UCSD-AML1 (cell line): ENCODE data around the gene IL13RA2.

ENCODE experiments used
- DNase-seq: peaks from one replicate; lab custom pipeline; 2025; ENCODE audit not compliant: unreplicated experiment; lab: John Stamatoyannopoulos, UW

Gene IL13RA2, protein sequence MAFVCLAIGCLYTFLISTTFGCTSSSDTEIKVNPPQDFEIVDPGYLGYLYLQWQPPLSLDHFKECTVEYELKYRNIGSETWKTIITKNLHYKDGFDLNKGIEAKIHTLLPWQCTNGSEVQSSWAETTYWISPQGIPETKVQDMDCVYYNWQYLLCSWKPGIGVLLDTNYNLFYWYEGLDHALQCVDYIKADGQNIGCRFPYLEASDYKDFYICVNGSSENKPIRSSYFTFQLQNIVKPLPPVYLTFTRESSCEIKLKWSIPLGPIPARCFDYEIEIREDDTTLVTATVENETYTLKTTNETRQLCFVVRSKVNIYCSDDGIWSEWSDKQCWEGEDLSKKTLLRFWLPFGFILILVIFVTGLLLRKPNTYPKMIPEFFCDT

DNA sequence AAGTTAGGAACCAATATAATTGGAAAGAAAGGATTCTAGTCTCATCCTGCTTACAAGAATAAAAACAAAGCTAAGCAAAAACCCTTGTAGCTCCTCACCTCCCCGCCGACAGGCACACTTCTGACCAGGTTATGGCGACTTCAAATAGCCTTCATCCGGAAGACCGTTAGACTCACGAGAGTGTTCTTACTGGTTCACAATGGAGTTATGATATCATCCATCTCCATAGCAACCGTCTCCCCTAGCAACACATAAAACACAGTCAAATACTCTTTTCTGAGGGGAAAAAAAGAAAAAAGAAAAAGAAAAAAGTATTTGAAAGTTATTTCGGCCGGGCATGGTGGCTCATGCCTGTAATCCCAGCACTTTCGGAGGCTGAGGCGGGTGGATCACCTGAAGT lies at the start of gene IL13RA2:
IL13RA2 (minus strand) TSS at position 162 of the 400 bp plus-strand sequence. CDS start 347 bp downstream, outside the sequence.
- DNase-seq = no peak

DNA sequence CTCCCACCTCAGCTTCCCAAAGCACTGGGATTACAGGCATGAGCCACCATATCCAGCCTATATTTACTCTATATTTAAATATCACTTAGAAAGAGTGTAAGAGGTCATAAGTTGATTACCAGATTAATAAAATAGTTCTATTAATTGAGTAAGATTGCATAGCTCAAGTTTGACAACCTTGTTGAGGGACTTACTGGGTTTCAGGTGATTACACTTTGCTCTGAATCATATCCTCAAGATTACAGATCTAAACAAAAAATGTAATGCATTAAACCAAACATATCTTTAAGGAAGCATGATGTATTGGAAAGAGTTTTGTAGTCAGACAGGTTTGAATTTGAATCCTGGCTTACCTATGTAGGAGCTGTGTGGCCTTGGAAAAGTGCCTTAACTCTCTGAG lies 47.9 kb upstream of the IL13RA2 start:
- no peak for DNase-seq

DNA sequence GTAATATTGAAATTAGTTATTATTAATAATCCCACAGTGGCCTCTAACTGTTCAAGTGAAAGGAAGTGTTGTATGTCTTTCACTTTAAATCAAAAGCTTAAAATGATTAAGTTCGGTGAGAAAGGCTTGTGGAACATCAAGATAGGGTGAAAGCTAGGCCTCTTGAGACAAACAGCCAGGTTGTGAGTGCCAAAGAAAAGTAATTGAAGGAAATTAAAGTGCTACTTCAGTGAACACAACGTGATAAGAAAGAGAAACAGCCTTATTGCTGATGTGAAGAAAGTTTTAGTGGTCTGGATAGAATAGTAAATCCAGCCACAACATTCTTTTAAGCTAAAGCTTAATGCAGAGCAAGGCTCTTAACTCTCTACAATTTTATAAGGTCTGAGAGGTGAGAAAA lies 42.6 kb upstream of the IL13RA2 start:
- DNase-seq = no peak

DNA sequence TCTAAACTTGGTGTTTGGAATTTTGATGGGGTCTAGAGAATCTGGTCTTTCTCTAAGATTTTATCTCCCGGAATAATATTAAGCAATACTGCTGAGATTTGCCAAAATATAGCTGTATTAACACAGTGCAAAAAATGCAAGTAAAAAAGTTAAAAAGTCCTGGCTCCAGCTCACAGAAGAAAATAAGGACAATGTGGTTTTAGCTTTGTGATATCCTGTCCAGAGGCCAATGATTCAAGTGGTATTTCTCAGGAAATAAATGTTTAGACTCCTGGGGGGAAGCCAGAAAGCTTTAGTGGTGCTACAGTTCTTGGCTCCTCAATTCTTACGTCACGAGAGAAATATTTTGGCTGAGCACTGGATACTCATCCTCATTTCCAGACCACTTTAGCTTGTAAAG lies 40.9 kb upstream of the IL13RA2 start:
- no peak for DNase-seq

DNA sequence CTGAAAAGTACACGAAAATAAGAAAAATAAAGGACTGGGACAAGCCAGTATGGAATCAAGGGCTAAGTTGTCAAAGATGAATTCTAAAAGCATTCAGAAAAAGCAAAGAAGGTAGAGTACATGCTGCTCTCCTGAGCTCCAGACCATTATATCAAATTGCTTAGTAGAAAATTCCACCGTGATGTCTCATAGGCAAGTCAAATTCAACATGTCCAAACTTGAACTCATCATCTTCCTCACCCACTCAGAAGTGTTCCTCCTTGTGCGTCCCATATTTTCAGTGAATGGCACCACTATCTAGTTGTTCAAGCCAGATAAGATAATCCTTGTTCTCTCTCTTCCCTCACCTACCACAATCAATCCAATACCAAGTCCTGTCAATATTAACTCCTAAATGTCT lies 37.5 kb upstream of the IL13RA2 start:
- no peak for DNase-seq

DNA sequence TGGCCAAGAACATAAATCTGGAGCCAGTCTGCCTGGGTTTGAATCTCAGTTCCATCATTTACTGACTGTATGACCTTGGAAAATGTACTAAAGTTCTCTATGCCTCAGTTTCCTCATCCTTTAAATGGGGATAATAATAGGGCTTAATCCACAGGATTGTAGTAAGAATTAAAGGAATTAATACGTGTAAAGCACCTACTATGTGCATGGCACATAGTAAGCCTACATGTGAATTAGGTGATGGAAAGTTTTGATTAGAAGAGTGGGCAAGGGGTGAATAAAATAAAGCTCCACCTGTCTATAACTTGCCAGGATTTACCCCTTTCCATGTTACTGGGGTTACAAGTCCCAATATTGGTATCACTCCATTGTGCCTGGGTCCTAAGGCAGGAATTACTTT lies 35.8 kb upstream of the IL13RA2 start:
- DNase-seq = no peak

DNA sequence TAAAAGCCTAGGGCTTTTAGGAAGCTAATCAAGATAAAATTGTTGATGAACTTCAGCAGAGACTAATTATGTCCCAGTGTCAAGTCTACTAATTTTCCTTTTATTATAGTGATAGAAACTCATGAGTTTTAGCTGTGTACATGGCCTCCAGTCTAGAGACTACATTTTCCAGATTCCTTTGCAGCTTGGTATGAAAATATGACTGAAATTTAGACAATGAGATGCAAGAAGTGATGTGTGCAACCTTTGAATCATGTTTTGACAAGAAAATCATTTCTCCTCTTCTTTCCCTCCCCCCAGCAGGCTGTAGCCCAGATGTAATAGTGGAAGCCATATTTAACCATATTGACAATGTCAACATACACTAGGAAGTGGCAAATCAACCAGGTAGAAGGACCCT lies 30.3 kb upstream of the IL13RA2 start:
- DNase-seq = no peak

DNA sequence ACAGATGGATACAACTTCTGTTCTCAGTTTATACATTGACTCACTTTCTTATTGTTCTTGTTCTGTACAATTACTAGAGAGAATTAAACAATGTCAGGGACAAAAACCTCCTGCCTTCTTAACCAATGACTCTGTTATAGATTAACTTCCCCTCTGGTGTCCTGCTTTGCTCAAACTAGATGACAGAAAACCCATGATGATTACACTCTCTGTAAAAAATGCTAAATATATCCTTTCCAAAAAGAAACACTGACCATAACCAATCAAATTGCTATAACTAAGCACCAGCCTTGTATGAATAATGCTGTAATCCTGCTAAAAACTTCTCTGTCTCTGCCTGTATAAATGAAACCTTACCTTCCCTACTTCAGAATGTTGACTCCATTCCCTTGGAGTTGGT lies 29.8 kb upstream of the IL13RA2 start:
- DNase-seq = no peak

DNA sequence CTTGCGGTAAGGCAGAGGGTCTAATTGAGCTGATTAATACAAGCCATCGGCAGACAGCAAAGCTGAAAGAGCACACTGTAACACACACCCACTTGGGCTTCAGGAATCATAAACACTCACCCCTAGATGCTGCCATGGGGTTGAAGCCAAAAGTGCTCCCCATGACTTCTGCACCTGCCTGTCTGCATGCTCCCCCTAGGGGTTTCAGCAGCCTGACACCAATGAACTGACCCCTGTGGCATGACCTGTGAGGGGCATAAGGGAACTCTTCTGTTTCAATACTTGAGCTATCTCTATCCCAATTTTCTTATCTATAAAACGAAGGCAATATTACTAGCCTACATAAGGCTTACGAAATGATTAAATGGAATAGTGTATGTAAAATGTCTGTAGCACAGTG lies 23.0 kb upstream of the IL13RA2 start:
- DNase-seq = no peak

DNA sequence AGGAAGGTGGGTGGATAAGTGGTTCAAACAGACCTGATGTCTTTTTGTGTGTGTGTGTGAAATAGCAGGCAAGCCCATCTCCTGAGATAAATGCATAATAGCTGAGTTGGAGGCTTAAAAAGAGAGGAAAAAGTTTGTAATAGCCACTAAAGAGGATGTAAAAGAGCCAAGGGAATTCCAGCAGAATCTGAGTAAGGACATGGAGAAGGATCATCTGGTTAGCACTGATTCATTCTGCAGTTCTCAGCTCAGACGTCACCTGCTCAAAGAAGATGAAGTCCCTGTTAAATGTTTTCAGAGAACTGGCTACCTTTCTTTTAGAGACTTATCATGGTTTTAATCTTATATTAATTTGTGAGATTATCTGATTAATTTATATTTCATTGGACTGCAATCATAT lies 21.0 kb upstream of the IL13RA2 start:
- no peak for DNase-seq

DNA sequence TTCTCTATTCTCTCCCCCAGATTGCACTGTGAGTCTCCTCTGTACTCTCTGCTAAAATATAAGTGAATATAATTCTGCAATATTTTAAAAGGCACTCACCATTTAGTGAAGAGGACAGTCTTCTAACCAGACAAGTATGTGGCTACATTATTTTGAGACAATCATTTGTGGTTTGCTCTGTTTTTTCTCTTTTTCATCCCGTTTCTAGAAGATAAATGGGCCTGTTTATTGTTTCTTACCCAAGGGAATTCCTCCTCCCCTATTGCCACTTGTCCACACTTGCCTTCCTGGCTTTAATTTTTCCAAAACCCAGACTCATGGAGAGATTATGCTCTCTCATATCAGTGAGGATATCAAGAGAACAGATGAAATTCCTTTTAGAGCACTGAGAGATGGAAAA lies 18.6 kb upstream of the IL13RA2 start:
- DNase-seq = no peak

DNA sequence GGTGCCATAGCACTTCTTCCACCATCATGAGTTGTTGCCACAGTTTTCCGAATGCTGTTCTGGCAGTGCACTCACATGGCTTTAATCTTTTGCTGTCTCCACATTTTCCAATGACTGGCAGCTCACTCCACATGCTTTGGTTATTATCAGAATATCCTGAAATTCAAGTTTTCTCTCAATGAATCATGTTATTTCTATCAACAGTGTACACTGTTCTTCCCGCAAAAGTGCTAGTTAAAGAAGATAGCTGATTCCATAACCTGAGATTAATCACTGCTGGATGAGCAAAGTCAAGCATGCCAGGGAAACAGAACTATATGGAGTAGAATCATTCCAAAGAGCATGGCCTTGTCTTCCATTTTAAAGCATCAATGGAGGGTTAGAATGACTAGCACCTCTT lies 14.6 kb upstream of the IL13RA2 start:
- DNase-seq = no peak

DNA sequence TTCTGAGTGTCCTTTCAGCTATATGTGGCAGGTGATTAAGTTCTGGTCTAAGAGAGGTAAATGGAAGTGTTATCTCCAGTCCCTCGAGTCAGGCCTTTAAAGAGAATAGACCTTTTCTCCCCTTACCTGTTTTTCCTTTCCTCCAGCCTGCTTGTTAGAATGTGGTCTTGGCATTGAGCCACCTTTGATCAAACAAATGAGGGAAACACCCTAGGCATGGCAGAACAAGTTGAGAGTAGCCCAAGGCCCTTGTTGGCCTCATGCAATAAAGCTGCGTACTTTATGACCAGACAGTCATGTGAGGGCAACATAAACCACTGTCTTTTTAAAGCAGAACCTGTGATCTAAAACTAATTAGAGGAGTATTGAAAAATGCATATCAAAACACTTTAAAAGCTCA lies 13.2 kb upstream of the IL13RA2 start:
- DNase-seq = no peak

DNA sequence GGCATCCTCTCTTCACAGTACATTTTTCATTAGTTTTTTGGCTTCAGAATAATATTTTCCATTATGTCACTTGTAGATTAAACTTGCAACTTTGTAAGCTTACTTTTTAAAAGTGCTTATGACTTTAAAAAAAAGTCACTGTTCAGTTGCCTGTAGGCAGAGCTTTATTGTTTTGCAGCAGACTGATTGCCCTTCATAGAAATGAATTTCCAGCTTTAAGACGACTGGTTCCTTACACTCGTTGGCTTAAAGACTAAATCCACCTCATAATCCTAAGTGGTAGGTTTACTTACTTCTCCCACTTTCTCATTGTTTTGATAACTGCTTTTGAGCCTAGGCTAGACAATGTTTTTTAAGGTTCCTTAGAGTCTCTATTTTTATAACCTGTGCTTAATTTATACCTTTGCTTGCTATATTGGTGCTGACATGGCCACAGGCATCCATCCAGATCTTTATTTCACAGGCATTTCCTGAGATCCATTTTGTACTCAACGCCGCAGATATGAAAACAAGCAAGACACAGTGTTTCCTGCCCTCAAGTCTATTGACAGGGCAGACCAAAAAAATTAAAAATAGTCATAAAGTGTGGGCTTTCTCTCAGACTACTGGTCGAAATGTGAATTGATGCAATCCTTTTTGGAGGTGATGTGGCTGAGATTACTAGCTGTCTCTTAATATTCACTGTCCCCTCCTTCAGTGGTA lies 12.6 kb upstream of the IL13RA2 start:
- DNase-seq = no peak

DNA sequence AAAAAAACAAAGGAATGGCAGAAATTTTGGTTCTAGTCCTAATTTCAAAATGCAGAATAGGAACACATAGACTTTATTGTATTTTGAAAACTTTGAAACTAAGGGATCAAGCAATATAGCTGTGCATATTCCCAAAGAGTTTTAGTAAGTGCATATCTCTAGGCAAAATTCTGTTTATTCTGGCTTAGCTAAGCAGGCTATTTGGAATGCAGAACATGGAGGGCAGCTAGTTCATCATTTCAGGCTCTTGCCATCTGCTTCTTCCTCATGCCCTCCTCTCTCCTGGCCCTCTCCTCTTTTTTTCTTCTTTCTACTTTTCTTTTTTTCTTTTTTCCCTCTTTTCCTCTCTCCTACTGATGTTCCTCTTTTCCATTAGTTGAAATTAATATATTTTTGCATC lies 12.0 kb upstream of the IL13RA2 start:
- DNase-seq = no peak

DNA sequence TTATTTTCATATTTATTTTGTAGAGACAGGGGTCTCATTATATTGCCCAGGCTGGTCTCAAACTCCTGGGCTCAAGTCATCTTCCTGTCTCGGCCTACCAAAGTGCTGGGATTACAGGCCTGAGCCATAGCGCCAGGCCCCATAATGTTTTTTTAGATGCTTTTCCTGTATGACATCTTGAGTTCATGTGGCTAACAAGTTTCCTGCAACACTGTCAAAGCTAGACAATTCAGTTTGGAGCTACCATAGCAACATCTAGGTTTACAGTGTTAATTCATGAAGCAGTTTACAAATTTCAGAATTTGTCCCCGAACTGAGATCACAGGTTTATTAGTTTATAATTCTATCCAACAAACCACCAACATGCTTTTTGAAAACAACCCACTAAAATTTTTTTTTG lies 6.4 kb upstream of the IL13RA2 start:
- DNase-seq = no peak

DNA sequence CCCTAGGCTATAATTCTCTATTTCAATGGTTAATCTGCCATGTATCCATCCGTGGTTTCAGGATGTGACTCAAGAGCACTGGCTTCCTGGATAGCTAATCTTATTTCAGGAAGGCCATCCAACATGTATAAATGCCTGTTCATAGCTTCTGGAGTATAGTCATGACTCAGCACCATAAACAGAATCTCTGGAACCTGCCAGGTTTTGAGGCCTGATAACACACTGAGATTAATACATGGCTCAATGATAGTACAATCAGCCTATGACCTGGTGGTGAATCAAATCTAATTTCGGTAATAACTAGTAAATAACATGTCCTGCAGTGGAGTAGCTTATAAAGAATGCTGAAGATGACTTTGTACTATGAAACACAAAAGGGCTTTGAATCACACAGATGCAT lies 5.7 kb upstream of the IL13RA2 start:
- no peak for DNase-seq

DNA sequence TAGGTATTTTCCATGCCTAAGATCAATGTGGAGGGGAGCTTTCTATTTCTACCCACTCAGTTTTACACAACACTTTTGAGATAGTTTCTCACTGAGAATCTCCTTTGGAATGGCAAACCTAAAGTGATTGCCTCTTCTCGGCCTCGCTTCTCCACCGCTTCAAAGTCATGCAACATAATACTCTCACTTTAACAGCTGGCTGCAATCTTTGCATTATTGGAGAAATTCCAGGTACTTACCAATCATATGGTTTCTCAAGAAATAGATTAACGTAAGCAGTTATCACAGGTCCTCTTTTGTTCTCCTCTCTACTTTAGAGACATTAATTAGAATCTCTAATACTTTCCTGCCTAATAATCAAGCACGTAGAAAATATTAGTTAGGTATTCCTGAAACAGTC lies 3.7 kb upstream of the IL13RA2 start:
- no peak for DNase-seq

DNA sequence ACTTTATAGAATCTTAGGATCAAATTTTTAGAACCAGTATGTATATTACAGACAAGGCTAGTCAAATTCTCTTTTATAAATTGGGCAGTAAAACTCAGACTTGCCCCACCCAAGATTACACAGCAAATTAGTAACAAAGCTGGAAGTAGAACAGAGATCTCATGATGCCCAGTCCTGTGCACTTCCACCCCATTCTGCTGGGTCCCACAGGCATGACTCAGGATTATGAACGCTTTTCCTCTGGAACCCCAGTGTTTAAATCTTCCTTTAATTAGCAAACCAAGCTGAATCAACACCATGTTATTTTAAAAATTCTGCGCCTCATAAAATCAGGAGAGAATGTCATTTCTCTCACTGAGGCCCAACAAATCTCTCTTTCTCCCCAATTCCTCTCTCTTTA lies 1.5 kb upstream of the IL13RA2 start:
- DNase-seq = no peak

DNA sequence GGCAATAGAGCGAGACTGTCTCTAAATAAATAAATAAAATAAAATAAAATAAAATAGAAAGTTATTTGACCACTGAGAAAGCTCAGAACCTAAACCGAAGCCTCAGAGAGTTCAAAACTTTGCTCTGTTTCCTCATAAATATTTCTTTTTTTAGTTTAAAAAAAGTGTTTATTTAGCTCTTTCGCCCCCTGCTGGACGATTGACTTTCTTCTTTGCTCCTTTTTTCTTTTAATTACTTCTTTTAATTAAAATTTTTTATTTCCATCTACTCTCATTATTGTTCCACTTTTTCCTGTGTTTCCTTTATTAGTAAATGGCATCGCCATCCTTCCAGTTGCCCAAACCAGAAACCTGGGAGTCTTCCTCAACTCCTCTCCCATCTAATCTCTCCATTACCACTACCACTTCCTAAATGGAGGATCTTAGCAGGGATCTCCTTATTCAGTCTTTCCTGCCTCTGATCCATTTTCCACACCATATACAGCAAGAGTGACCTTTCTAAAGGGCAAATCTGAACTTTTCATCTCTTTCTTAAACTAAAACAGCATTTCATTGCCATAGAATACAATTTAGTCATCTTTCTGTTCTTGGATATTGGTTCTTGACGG lies 728 bp upstream of the IL13RA2 start:
- DNase-seq = no peak

DNA sequence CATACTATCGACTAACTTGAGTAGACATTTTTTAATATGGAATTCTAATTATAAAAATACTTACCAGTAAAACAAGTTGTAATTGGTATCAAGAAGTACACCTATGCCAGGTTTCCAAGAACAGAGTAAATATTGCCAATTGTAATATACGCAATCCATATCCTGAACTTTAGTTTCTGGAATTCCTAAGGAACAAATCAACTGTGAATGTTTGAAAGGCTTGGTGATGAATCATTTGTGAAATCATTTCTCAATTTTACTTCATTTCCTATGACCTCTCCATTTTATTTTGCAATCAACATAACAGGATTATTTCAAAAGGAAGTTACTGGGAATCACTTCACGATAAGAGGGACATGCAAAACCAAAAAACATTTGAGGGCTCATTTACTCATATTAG lies 3.7 kb downstream of the IL13RA2 start:
- no peak for DNase-seq

DNA sequence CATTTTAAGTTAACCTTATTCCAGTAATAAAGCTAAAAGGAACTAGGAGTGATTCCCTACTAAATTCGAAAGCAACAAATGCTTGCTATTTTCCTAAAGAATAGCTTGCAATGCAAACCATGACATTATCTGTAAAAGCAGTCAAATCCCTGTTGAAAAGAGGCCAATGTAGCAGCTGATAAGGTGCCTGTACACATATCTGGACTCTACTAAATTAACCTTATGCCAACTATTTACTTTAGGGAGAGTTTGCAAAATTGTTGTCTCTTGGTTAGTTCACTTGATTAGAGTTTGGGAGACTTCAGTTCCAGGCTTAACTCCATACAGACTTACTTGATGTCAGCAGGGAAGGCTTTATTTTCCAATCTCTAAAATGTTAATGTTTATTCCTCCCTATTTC lies 6.0 kb downstream of the IL13RA2 start:
- DNase-seq = no peak
